Activated T-helper 17 cell treated with anti-CD3 and anti-CD28 coated beads, Interleukin-2, amount 50 U/mL, for 72 hours (primary cell): ENCODE results near the gene ACTL8. TPM values are rescaled to one million over a fixed set of nuclear protein-coding genes. Genes with fewer than 3 reads are reported as not detected.

Experiments used
- ATAC-seq: fragments of 150-1000 bp; cut with Tn5 transposase; replicated peaks from 2 replicates; pipeline ENCODE4 v1.10.0; 2021; ENCODE audit warnings: mild to moderate bottlenecking, moderate library complexity
- H3K27ac Mint-ChIP-seq: one replicate; pipeline ENCODE4 v1.8.0; 2022; ENCODE audit warnings: mixed read lengths
- H3K27me3 Mint-ChIP-seq: one replicate; pipeline ENCODE4 v1.8.0; 2022; ENCODE audit warnings: mixed read lengths
- H3K36me3 Mint-ChIP-seq: one replicate; pipeline ENCODE4 v1.8.0; 2022; ENCODE audit warnings: low read depth, mild to moderate bottlenecking, mixed read lengths
- H3K4me1 Mint-ChIP-seq: one replicate; pipeline ENCODE4 v1.8.0; 2022; ENCODE audit warnings: mixed read lengths
- H3K4me3 Mint-ChIP-seq: one replicate; pipeline ENCODE4 v1.8.0; 2022; ENCODE audit warnings: mild to moderate bottlenecking, mixed read lengths
- H3K9me3 Mint-ChIP-seq: one replicate; pipeline ENCODE4 v1.8.0; 2022; ENCODE audit warnings: mixed read lengths
- total RNA-seq, 2 donors: library from RNA; stranded (reverse); gene quantifications; one replicate each; pipeline ENCODE4 v1.2.3, GENCODE V29; 2022

The ACTL8 gene
- total RNA-seq, 2 donors from 2014 or later: 0.28 TPM; not detected in 1

DNA sequence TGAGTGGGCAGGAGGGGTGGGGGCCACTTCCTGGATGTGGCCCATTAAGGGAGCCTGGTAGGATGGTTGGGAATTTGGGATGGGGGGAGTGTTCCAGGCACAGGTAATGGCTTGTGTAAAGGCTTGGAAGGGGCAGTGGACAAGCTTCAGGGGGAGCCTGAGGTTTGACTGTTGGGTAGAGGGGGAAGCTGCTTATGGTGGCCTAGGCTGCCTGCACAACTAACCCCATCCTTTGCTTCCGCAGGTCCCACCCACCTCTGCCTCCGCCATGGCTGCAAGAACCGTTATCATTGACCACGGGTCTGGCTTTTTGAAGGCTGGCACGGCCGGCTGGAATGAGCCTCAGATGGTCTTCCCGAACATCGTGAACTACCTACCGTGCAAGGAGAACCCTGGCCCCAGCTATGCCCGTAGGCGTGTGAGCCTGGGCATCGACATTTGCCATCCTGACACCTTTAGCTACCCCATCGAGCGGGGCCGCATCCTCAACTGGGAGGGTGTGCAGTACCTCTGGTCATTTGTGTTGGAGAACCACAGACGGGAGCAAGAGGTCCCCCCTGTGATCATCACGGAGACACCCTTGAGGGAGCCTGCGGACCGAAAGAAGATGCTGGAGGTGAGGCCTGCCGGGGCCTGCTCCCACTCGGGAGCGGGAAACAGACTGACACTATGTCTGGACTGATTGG lies 67.8 kb downstream of the ACTL8 start:
- H3K36me3 Mint-ChIP-seq: no peaks in the 10 kb centered on the region
- H3K4me3 Mint-ChIP-seq: no peak overlapping the region
- H3K27me3 Mint-ChIP-seq: peaks cover 38% of the 10 kb centered on the region
- no peaks in the 10 kb centered on the region for H3K4me1 Mint-ChIP-seq
- no peak for ATAC-seq
- H3K9me3 Mint-ChIP-seq: peaks cover 5% of the 10 kb centered on the region
- H3K27ac Mint-ChIP-seq: no peak overlapping the region

DNA sequence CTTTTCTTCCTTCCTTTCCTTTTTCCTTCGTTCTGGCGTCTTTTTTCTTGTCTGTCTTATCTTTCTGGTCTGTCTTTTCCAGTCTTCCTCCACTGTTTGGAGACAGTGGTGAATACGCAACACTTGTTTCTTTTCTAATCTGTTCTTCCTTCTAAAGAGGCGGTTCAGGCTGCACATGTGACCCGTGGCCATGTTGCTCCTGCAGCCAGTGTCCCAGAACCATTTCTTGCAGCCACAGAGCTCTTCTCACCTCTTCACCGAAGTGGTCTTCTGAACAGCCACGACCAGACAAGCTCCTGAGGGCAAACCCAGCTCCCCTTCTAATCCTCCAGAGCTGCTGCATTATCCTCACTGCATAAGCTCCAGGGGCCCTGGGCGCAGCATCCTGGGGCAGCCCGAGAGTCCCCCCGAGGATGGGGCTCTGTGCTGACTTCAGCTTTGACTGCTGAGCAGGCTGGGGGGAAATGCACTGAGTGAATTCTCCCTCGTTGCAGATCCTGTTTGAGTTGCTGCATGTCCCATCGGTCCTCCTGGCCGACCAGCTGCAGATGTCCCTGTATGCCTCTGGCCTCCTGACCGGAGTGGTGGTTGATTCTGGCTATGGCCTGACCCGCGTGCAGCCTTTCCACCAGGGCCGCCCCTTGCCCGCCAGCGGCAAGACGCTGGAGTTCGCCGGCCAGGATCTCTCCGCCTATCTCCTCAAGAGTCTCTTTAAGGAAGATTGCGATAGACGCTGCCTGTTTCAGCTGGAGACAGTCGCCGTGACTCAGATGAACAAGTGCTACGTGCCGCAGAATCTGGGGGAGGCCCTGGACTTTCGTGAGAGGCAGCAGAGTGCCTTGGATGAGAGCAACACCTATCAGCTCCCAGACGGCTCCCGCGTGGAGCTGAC lies 70.4 kb downstream of the ACTL8 start:
- Mint-ChIP-seq H3K9me3 (no peaks in the 10 kb centered on the region), H3K27ac (no peak overlapping the region), H3K4me3 (no peak overlapping the region), H3K27me3 (peaks cover 48% of the 10 kb centered on the region), H3K4me1 (no peaks in the 10 kb centered on the region), H3K36me3 (no peaks in the 10 kb centered on the region)
- no peak for ATAC-seq

- Mint-ChIP-seq H3K36me3 (no peaks in the 10 kb centered on the region), H3K4me1 (no peaks in the 10 kb centered on the region), H3K4me3 (no peak overlapping the region), H3K27ac (no peak overlapping the region), H3K27me3 (peaks cover 45% of the 10 kb centered on the region), H3K9me3 (no peaks in the 10 kb centered on the region)
- no peak for ATAC-seq
Measured at GRCh38 chr1:17826165-17826488, 71.0 kb downstream of the ACTL8 start.

- Mint-ChIP-seq H3K36me3 (no peaks in the 10 kb centered on the region), H3K27me3 (peaks cover 40% of the 10 kb centered on the region), H3K4me1 (no peaks in the 10 kb centered on the region), H3K9me3 (no peaks in the 10 kb centered on the region), H3K27ac (no peak overlapping the region), H3K4me3 (no peak overlapping the region)
- ATAC-seq: no peak
Measured at GRCh38 chr1:17828991-17829390, 73.9 kb downstream of the ACTL8 start.

GRCh38 chr1:17829579-17829978 lies 74.4 kb downstream of the ACTL8 start:
- no peak for ATAC-seq
- H3K4me1 Mint-ChIP-seq: no peaks in the 10 kb centered on the region
- H3K9me3 Mint-ChIP-seq: no peaks in the 10 kb centered on the region
- no peak overlapping the region for H3K27ac Mint-ChIP-seq
- H3K36me3 Mint-ChIP-seq: no peaks in the 10 kb centered on the region
- peaks cover 39% of the 10 kb centered on the region for H3K27me3 Mint-ChIP-seq
- no peak overlapping the region for H3K4me3 Mint-ChIP-seq

- no peaks in the 10 kb centered on the region for H3K9me3 Mint-ChIP-seq
- no peak for ATAC-seq
- H3K4me1 Mint-ChIP-seq: no peaks in the 10 kb centered on the region
- no peak overlapping the region for H3K27ac Mint-ChIP-seq
- peaks cover 37% of the 10 kb centered on the region for H3K27me3 Mint-ChIP-seq
- H3K36me3 Mint-ChIP-seq: no peaks in the 10 kb centered on the region
- H3K4me3 Mint-ChIP-seq: no peak overlapping the region
Measured at GRCh38 chr1:17831597-17831996, 76.5 kb downstream of the ACTL8 start.

DNA sequence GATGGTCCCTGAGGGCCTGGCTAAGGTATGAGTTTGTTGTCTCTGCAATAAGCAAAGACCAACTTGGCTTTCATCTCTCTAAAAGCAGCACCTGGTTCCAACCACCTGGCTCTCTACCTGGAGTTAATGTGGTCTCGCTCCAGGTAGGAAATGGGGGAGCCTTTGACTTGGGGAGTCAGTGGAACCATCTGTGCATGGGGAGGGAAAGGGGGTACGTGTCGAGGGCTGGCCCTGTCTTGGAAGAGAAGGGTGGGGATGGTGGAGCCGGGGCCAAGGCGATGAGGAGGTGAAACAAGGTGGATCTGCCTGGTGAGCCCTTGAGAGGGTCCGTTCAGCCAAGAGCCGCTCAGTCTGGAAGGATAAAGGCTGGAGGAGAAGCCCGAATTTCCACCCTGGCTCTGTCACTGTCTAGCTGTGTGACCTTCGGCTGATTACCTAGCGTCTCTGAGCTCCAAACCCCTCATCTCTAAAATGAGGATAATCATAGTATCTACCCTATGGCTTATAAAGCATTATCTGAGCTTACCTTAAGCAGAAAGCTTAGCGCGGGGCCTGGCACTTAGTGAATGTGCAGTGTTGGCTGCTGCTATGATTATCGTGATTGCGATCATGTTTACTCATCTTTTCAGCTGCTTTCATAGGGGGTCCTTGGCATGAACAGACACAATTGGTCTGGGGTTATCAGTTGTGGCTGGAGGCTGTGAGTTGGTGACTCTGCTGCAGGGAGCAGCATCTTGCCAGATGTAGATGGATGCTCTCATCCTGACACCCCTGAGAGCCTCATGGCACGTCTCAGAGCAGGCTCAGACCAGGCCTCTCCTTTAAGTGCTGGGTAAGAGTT lies 78.7 kb downstream of the ACTL8 start:
- Mint-ChIP-seq H3K9me3 (no peaks in the 10 kb centered on the region), H3K27me3 (peaks cover 17% of the 10 kb centered on the region), H3K36me3 (no peaks in the 10 kb centered on the region), H3K27ac (no peak overlapping the region), H3K4me1 (no peaks in the 10 kb centered on the region), H3K4me3 (no peak overlapping the region)
- ATAC-seq: no peak

DNA sequence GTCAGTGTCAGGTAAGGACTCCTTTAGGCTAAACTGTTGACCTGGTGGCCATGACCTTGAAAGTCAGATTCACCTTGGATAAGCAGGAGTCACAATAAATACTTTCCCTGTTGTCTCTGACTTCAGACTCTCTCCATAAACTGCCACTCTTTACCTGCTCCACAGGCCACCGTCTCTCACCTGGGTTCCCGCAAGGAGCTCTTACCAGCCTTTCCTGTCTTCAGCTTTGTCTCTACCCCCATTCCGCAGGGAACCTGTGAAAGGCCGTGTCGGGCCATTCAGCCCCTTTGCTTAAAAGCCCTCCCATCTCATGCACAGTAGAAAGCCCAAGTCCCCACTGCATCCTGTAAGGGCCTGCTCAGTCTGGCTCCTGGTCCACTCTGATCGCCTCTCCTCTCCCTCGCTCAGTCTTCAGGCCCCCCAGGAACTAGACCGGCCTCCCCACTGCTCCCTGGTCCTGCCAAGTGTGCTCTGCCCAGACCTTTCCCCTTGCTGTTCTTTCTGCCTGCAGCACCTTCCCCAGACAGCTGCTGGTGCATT lies 79.5 kb downstream of the ACTL8 start:
- H3K27ac Mint-ChIP-seq: no peak overlapping the region

GRCh38 chr1:17837233-17838030 lies 82.3 kb downstream of the ACTL8 start:
- Mint-ChIP-seq H3K4me3 (no peak overlapping the region), H3K36me3 (no peaks in the 10 kb centered on the region), H3K4me1 (no peaks in the 10 kb centered on the region), H3K9me3 (no peaks in the 10 kb centered on the region), H3K27me3 (peaks cover 15% of the 10 kb centered on the region), H3K27ac (no peak overlapping the region)
- ATAC-seq: no peak

More for the DNA sequence above, 79.5 kb downstream of the ACTL8 start:
- ATAC-seq: no peak
- Mint-ChIP-seq H3K4me1 (no peaks in the 10 kb centered on the region), H3K27me3 (peaks cover 15% of the 10 kb centered on the region), H3K9me3 (no peaks in the 10 kb centered on the region), H3K36me3 (no peaks in the 10 kb centered on the region), H3K4me3 (no peak overlapping the region)

- Mint-ChIP-seq H3K27ac (no peak overlapping the region), H3K4me1 (no peaks in the 10 kb centered on the region), H3K4me3 (no peak overlapping the region), H3K27me3 (peaks cover 18% of the 10 kb centered on the region), H3K36me3 (no peaks in the 10 kb centered on the region), H3K9me3 (no peaks in the 10 kb centered on the region)
- no peak for ATAC-seq
Measured at GRCh38 chr1:17839641-17840196, 84.6 kb downstream of the ACTL8 start.

DNA sequence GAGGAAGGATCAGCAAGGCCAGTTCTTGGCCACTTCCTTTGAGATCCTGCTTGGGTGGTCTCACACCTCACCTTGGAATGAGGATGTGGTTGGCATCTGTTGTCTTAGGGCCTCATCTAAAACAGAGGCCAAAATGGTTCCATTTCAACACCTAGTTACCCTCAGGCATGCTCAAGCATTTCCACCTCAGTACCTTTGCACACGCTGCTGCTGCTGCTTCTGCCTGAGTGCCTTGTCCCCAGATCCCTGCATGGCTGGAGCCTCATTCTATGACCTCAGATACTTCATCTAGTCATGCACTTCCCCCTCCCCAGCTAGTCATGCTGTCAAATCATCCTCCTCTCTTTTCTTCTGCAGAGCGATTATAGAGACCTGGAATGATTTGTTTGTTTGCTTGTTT lies 86.8 kb downstream of the ACTL8 start:
- Mint-ChIP-seq H3K4me3 (no peak overlapping the region), H3K27ac (no peak overlapping the region), H3K4me1 (no peaks in the 10 kb centered on the region), H3K27me3 (peaks cover 15% of the 10 kb centered on the region), H3K36me3 (no peaks in the 10 kb centered on the region), H3K9me3 (no peaks in the 10 kb centered on the region)
- no peak for ATAC-seq

DNA sequence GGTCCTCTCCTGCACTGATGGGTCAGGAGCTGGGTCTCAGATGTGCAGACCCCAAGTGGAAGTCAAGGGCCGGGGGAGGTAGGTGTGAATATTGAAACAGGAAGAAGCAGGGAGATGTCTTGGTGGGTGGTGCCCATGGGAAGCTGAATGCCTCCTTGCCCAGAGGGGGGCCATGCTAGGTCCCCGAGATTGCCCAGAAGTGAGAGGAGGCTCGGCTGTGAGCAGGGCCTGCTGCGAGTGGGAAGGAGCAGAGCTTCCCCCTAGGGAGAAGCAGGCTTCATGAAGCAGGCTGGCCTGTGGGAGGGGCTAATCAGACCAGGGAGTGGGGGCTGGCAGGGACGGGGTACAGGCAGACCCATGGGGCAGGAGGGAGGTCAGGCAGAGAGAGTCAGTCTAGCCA lies 87.6 kb downstream of the ACTL8 start:
- Mint-ChIP-seq H3K4me3 (no peak overlapping the region), H3K9me3 (no peaks in the 10 kb centered on the region), H3K27me3 (peaks cover 18% of the 10 kb centered on the region), H3K27ac (no peak overlapping the region), H3K36me3 (no peaks in the 10 kb centered on the region), H3K4me1 (no peaks in the 10 kb centered on the region)
- no peak for ATAC-seq

- Mint-ChIP-seq H3K27ac (no peak overlapping the region), H3K4me3 (no peak overlapping the region)
- ATAC-seq: no peak
Measured at GRCh38 chr1:17844185-17844826, 89.2 kb downstream of the ACTL8 start.

More at GRCh38 chr1:17844185-17844826, 89.2 kb downstream of the ACTL8 start:
- H3K9me3 Mint-ChIP-seq: no peaks in the 10 kb centered on the region
- peaks cover 20% of the 10 kb centered on the region for H3K27me3 Mint-ChIP-seq
- no peaks in the 10 kb centered on the region for H3K36me3 Mint-ChIP-seq
- no peaks in the 10 kb centered on the region for H3K4me1 Mint-ChIP-seq
